Measurements from ENCODE around the gene DPM1. TPM values are rescaled to one million over a fixed set of nuclear protein-coding genes. Genes with fewer than 3 reads are reported as not detected.
A peak's percentile ranks its signal among the peaks of the same experiment; 100 is the strongest.

Gene DPM1
- total RNA-seq, 1 donor from 2014 or later = 43.9 TPM

DNA sequence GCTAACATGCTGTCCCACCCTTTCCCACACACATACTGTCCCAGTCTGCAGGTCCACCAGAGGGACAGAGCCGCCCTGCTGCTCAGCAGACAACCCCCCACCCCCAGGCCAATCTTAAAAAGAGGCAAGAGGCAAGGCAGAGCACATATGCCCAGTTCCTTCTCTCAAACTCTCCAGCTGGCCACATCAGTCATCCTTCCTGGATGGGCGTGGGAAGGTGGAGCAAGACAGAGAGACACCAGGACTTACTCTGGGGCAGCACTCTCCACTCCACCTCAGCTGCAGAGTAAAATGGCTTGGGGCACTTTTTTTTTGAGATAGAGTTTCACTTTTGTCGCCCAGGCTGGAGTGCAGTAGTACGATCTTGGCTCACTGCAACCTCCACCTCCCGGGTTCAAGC is 11.1 kb upstream of the DPM1 start:
- H3K4me3 Mint-ChIP-seq (ENCODE audit: low read depth) = no peak overlapping the region
- peaks cover 19% of the 10 kb centered on the region for H3K27me3 Mint-ChIP-seq
- no peak for DNase-seq (ENCODE audit: low spot score, unreplicated experiment)
- H3K4me1 Mint-ChIP-seq (ENCODE audit: low read depth) = no peaks in the 10 kb centered on the region
- no peak overlapping the region for H3K27ac Mint-ChIP-seq
- H3K36me3 Mint-ChIP-seq (ENCODE audit: insufficient read depth) = no peaks in the 10 kb centered on the region
- no peaks in the 10 kb centered on the region for H3K9me3 Mint-ChIP-seq (ENCODE audit: low read depth)
- TF ChIP-seq, protein P1, sequence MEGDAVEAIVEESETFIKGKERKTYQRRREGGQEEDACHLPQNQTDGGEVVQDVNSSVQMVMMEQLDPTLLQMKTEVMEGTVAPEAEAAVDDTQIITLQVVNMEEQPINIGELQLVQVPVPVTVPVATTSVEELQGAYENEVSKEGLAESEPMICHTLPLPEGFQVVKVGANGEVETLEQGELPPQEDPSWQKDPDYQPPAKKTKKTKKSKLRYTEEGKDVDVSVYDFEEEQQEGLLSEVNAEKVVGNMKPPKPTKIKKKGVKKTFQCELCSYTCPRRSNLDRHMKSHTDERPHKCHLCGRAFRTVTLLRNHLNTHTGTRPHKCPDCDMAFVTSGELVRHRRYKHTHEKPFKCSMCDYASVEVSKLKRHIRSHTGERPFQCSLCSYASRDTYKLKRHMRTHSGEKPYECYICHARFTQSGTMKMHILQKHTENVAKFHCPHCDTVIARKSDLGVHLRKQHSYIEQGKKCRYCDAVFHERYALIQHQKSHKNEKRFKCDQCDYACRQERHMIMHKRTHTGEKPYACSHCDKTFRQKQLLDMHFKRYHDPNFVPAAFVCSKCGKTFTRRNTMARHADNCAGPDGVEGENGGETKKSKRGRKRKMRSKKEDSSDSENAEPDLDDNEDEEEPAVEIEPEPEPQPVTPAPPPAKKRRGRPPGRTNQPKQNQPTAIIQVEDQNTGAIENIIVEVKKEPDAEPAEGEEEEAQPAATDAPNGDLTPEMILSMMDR (IDR thresholded peaks at IDR 0.05; ENCODE audit: unreplicated experiment) = no peak

GRCh38 chr20:50968289-50968688 is 10.0 kb upstream of the DPM1 start:
- no peaks in the 10 kb centered on the region for H3K36me3 Mint-ChIP-seq (ENCODE audit: insufficient read depth)
- no peaks in the 10 kb centered on the region for H3K4me1 Mint-ChIP-seq (ENCODE audit: low read depth)
- TF ChIP-seq, protein P1 (IDR thresholded peaks at IDR 0.05; ENCODE audit: unreplicated experiment) = no peak
- DNase-seq (ENCODE audit: low spot score, unreplicated experiment) = no peak
- H3K27ac Mint-ChIP-seq = no peak overlapping the region
- no peak overlapping the region for H3K4me3 Mint-ChIP-seq (ENCODE audit: low read depth)
- no peaks in the 10 kb centered on the region for H3K9me3 Mint-ChIP-seq (ENCODE audit: low read depth)
- peaks cover 19% of the 10 kb centered on the region for H3K27me3 Mint-ChIP-seq

DNA sequence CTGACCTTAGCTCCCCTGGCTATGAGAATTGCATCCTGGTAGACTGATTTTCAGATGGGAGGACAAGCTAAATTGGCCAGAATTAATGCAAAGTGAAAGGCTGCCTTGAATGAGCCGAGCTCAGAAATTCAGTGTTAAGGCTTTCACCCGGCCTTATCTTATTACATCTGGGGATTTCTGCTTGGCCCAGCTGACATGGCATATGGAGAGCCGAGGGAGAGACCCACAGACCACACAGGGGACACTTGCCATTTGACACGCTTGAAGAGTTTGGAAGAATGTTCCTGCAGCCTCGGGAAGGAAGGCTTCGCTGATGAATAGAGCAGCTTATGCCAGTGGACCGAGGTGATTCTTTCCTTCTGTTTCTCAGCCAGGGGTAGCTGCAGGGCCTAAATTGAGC is 9.3 kb upstream of the DPM1 start:
- Mint-ChIP-seq H3K4me3 (ENCODE audit: low read depth) (no peak overlapping the region), H3K27me3 (peaks cover 16% of the 10 kb centered on the region), H3K9me3 (ENCODE audit: low read depth) (no peaks in the 10 kb centered on the region), H3K36me3 (ENCODE audit: insufficient read depth) (no peaks in the 10 kb centered on the region), H3K27ac (no peak overlapping the region), H3K4me1 (ENCODE audit: low read depth) (no peaks in the 10 kb centered on the region)
- DNase-seq (ENCODE audit: low spot score, unreplicated experiment) = no peak
- TF ChIP-seq, protein P1 (IDR thresholded peaks at IDR 0.05; ENCODE audit: unreplicated experiment) = no peak

DNA sequence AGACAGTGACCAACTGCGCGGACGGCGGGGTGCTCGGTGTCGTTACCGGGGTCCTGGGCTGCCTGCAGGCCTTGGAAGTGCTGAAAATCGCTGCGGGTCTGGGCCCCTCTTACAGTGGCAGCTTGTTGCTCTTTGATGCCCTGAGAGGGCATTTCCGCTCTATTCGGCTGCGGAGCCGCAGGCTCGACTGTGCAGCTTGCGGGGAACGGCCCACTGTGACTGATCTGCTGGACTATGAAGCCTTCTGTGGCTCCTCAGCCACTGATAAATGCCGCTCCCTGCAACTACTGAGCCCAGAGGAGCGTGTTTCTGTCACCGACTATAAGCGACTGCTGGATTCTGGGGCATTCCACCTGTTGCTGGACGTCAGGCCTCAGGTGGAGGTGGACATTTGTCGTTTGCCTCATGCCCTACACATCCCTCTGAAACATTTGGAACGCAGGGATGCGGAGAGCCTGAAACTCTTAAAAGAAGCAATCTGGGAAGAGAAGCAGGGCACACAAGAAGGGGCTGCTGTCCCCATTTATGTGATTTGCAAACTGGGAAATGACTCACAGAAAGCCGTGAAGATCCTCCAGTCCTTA is 1.3 kb upstream of the DPM1 start:
- TF ChIP-seq, protein P1 (IDR thresholded peaks at IDR 0.05; ENCODE audit: unreplicated experiment) = no peak
- H3K36me3 Mint-ChIP-seq (ENCODE audit: insufficient read depth) = peaks cover 8% of the 10 kb centered on the region
- H3K9me3 Mint-ChIP-seq (ENCODE audit: low read depth) = peaks cover 3% of the 10 kb centered on the region
- peak overlapping the region; percentile 100 for H3K27ac Mint-ChIP-seq
- H3K4me3 Mint-ChIP-seq (ENCODE audit: low read depth) = peak overlapping the region; percentile 99
- peaks cover 26% of the 10 kb centered on the region for H3K4me1 Mint-ChIP-seq (ENCODE audit: low read depth)
- DNase-seq (ENCODE audit: low spot score, unreplicated experiment) = no peak
- H3K27me3 Mint-ChIP-seq = peaks cover under 1% of the 10 kb centered on the region

DNA sequence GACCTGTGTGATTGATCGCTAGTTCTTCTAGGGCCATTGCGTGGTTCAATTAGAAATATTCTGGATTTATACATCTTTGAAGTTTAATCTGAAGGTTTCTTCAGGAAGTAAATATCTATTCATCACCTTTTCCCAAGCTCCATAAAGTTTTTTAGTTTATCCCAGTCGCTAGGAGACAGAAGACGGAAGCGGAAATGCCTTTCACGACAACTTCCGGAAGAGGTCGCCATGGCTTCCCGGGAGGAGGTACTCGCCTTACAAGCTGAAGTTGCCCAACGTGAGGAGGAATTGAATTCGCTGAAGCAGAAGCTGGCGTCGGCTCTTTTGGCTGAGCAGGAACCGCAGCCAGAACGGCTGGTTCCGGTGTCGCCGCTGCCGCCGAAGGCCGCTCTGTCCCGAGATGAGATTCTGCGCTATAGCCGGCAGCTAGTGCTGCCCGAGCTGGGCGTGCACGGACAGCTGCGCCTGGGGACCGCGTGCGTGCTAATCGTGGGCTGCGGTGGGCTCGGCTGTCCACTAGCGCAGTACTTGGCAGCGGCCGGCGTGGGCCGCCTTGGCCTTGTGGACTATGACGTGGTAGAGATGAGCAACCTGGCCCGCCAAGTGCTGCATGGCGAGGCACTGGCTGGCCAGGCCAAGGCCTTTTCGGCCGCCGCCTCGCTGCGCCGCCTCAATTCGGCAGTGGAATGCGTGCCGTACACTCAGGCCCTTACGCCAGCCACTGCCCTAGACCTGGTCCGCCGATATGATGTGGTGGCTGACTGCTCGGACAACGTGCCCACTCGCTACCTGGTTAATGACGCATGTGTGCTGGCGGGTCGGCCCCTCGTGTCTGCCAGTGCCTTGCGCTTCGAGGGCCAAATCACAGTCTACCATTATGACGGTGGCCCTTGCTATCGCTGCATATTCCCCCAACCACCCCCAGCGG is 547 bp upstream of the DPM1 start, which contains the start of gene MOCS3:
Gene MOCS3, plus strand, starts transcription at position 204 of the 928 bp plus-strand sequence. Its CDS starts 25 bp downstream, at position 229.
- Mint-ChIP-seq H3K27me3 (no peaks in the 10 kb centered on the region), H3K9me3 (ENCODE audit: low read depth) (peaks cover 3% of the 10 kb centered on the region), H3K4me3 (ENCODE audit: low read depth) (peak within 1 kb of the TSS; percentile 99), H3K36me3 (ENCODE audit: insufficient read depth) (peaks cover 8% of the 10 kb centered on the region), H3K27ac (peak within 1 kb of the TSS; percentile 100), H3K4me1 (ENCODE audit: low read depth) (peaks cover 26% of the 10 kb centered on the region)
- TF ChIP-seq, protein P1 (IDR thresholded peaks at IDR 0.05; ENCODE audit: unreplicated experiment) = no peak
- peak; percentile 45 for DNase-seq (ENCODE audit: low spot score, unreplicated experiment)
